Activated CD8-positive, alpha-beta memory T cell treated with anti-CD3 and anti-CD28 coated beads, Interleukin-2, amount 50 U/mL, for 48 hours (primary cell): ENCODE measurements around the gene SLMAP.

Experiments used
- DNase-seq: peaks from one replicate; pipeline ENCODE4 v3.0.0-alpha.2; 2020

SLMAP gene

GRCh38 chr3:57896031-57896430, 139.9 kb downstream of the SLMAP start:
- no peak for DNase-seq

GRCh38 chr3:57896691-57897090, 140.6 kb downstream of the SLMAP start:
- no peak for DNase-seq

- DNase-seq, result no peak
These were observed 144.7 kb downstream of the SLMAP start for GRCh38 chr3:57900786-57901185.

- DNase-seq, result no peak
These were observed 147.2 kb downstream of the SLMAP start for GRCh38 chr3:57903124-57903890.

- DNase-seq, result no peak
These were observed 154.9 kb downstream of the SLMAP start for GRCh38 chr3:57910990-57911389.

GRCh38 chr3:57911593-57911992, 155.5 kb downstream of the SLMAP start:
- no peak for DNase-seq

GRCh38 chr3:57917601-57918000, 161.5 kb downstream of the SLMAP start:
- DNase-seq, result no peak

- DNase-seq, result no peak
These were observed 162.2 kb downstream of the SLMAP start for GRCh38 chr3:57918123-57918837.

GRCh38 chr3:57919987-57920386, 163.9 kb downstream of the SLMAP start:
- no peak for DNase-seq

GRCh38 chr3:57923101-57923500, 167.0 kb downstream of the SLMAP start:
- no peak for DNase-seq

GRCh38 chr3:57923752-57924151, 167.6 kb downstream of the SLMAP start:
- DNase-seq, result no peak

- DNase-seq, result no peak
These were observed 171.1 kb downstream of the SLMAP start for GRCh38 chr3:57927166-57927565.

- no peak for DNase-seq
These were observed 171.8 kb downstream of the SLMAP start for GRCh38 chr3:57927916-57928315.

GRCh38 chr3:57928511-57928910, 172.4 kb downstream of the SLMAP start:
- DNase-seq, result no peak

GRCh38 chr3:57929988-57930387, 173.9 kb downstream of the SLMAP start:
- no peak for DNase-seq

GRCh38 chr3:57933602-57934001, 177.5 kb downstream of the SLMAP start:
- no peak for DNase-seq

- no peak for DNase-seq
These were observed 178.3 kb downstream of the SLMAP start for GRCh38 chr3:57934373-57934772.

- no peak for DNase-seq
These were observed 179.4 kb downstream of the SLMAP start for GRCh38 chr3:57935539-57935938.

GRCh38 chr3:57937092-57937491, 181.0 kb downstream of the SLMAP start:
- no peak for DNase-seq

GRCh38 chr3:57939775-57940174, 183.7 kb downstream of the SLMAP start:
- no peak for DNase-seq

- no peak for DNase-seq
These were observed 186.3 kb downstream of the SLMAP start for GRCh38 chr3:57942388-57942787.

GRCh38 chr3:57942872-57943283, 186.8 kb downstream of the SLMAP start:
- DNase-seq, result no peak

GRCh38 chr3:57943525-57944495, 187.7 kb downstream of the SLMAP start:
- DNase-seq, result peak; percentile 22
